HepG2 (cell line): ENCODE measurements around the gene CYYR1.

Experiments
- CTCF ChIP-seq: sonication (generic); formaldehyde crosslinking; IDR thresholded peaks from 2 replicates; pipeline ENCODE4 v1.5.0; 2020; ENCODE audit warnings: mild to moderate bottlenecking, missing genetic modification reagents, moderate library complexity
- ELF4 ChIP-seq: sonication (generic); formaldehyde crosslinking; IDR thresholded peaks from 2 replicates; pipeline ENCODE4 v1.5.0; 2020; ENCODE audit warnings: missing genetic modification reagents, mild to moderate bottlenecking, moderate library complexity, borderline replicate concordance
- EP300 ChIP-seq, 3 experiments: sonication (generic) in 1 of 3; formaldehyde crosslinking in 1 of 3; IDR thresholded peaks; 2 replicates each; pipeline versions ENCODE4 v1.5.1 to v1.6.1; 2011 to 2020; ENCODE audit warnings: low read depth in 2 of 3, low read length in 2 of 3, borderline replicate concordance in 1 of 3, improper control_type of control experiment in 1 of 3, mild to moderate bottlenecking in 1 of 3, missing genetic modification reagents in 1 of 3, moderate library complexity in 1 of 3
- GPN1 ChIP-seq: sonication (generic); formaldehyde crosslinking; IDR thresholded peaks from 2 replicates; pipeline ENCODE4 v1.5.1; 2020; ENCODE audit warnings: missing genetic modification reagents, borderline replicate concordance
- ISL2 ChIP-seq: sonication (generic); formaldehyde crosslinking; IDR thresholded peaks from 2 replicates; pipeline ENCODE4 v1.5.0; 2020; ENCODE audit warnings: missing genetic modification reagents
- MZF1 ChIP-seq: sonication (generic); formaldehyde crosslinking; IDR thresholded peaks from 2 replicates; pipeline ENCODE4 v1.8.1; 2023; ENCODE audit warnings: mild to moderate bottlenecking, missing genetic modification reagents, borderline replicate concordance
- NFKBIZ ChIP-seq: IDR thresholded peaks from 2 replicates; pipeline ENCODE4 v1.6.1; 2018; ENCODE audit warnings: missing genetic modification reagents, missing compliant biosample characterization
- RAD21 ChIP-seq: fragments of 450-650 bp; formaldehyde crosslinking; IDR thresholded peaks from 2 replicates; pipeline ENCODE4 v1.5.0; 2020; ENCODE audit warnings: mild to moderate bottlenecking
- RNF219 ChIP-seq: sonication (generic); formaldehyde crosslinking; IDR thresholded peaks from 2 replicates; pipeline ENCODE4 v1.5.0; 2020; ENCODE audit warnings: mild to moderate bottlenecking, missing genetic modification reagents
- TBX2 ChIP-seq: sonication (generic); formaldehyde crosslinking; IDR thresholded peaks from 2 replicates; pipeline ENCODE4 v1.5.0; 2020; ENCODE audit warnings: missing genetic modification reagents, mild to moderate bottlenecking, borderline replicate concordance
- ZFY ChIP-seq: sonication (generic); formaldehyde crosslinking; IDR thresholded peaks from 2 replicates; pipeline ENCODE4 v1.4.0; 2020; ENCODE audit warnings: missing genetic modification reagents
- ZNF10 ChIP-seq: sonication (generic); formaldehyde crosslinking; IDR thresholded peaks from 2 replicates; pipeline ENCODE4 v1.4.0; 2020; ENCODE audit warnings: mild to moderate bottlenecking, low read depth, missing genetic modification reagents, borderline replicate concordance
- ZNF281 ChIP-seq: sonication (generic); formaldehyde crosslinking; IDR thresholded peaks from 2 replicates; pipeline ENCODE4 v1.4.0; 2020; ENCODE audit warnings: missing genetic modification reagents, borderline replicate concordance
- TF ChIP-seq, protein P1 (sequence below): sonication (generic); formaldehyde crosslinking; conservative IDR thresholded peaks from 2 replicates; pipeline ENCODE4 v1.8.1; 2023; ENCODE audit warnings: missing genetic modification reagents

GRCh38 chr21:26614251-26614650 lies 41.2 kb upstream of the CYYR1 start:
- TF ChIP-seq ZFY (CRISPR knock-in tag) (no peak), ZNF281 (no peak), RNF219 (CRISPR knock-in tag) (no peak), GPN1 (no peak), CTCF (CRISPR knock-in tag) (no peak), NFKBIZ (CRISPR knock-in tag) (no peak), EP300 (IDR thresholded peaks at IDR 0.05; ENCODE audit: low read depth in 2 of 2, low read length in 2 of 2) (no peak), EP300 (CRISPR knock-in tag; IDR thresholded peaks at IDR 0.05; ENCODE audit: borderline replicate concordance) (no peak), RAD21 (CRISPR knock-in tag) (no peak), MZF1 (CRISPR knock-in tag) (no peak), ELF4 (CRISPR knock-in tag) (no peak), TBX2 (CRISPR knock-in tag) (no peak), ISL2 (CRISPR knock-in tag) (no peak), ZNF10 (CRISPR knock-in tag) (no peak)
- TF ChIP-seq, protein P1, sequence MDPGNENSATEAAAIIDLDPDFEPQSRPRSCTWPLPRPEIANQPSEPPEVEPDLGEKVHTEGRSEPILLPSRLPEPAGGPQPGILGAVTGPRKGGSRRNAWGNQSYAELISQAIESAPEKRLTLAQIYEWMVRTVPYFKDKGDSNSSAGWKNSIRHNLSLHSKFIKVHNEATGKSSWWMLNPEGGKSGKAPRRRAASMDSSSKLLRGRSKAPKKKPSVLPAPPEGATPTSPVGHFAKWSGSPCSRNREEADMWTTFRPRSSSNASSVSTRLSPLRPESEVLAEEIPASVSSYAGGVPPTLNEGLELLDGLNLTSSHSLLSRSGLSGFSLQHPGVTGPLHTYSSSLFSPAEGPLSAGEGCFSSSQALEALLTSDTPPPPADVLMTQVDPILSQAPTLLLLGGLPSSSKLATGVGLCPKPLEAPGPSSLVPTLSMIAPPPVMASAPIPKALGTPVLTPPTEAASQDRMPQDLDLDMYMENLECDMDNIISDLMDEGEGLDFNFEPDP (CRISPR knock-in tag): no peak
